BJ (cell line): ENCODE measurements around the gene PALD1. TPM values are rescaled to one million over a fixed set of nuclear protein-coding genes. Genes with fewer than 3 reads are reported as not detected.

Source experiments
- CTCF ChIA-PET: fragments of 350-600 bp; formaldehyde crosslinking; extraction: SDS; loops from one replicate; lab custom pipeline; 2021; ENCODE audit warnings: antibody characterized with exemption, inconsistent platforms; lab: Yijun Ruan, JAX
- POLR2A ChIA-PET: fragments of 300-600 bp; sonication (Branson Sonifier 250); formaldehyde crosslinking; extraction: SDS; loops from one replicate; lab custom pipeline; 2021; ENCODE audit warnings: antibody characterized with exemption; lab: Charles Lee
- DNase-seq: peaks from one replicate; pipeline ENCODE4 v3.0.0-alpha.2; 2011; ENCODE audit warnings: low read depth
- H3K27me3 ChIP-seq: 2 replicates; pipeline ENCODE4 v1.6.0; 2011; ENCODE audit warnings: low read length; ENCODE audit not compliant: control insufficient read depth, insufficient read depth
- H3K36me3 ChIP-seq: 2 replicates; pipeline ENCODE4 v1.5.1; 2011; ENCODE audit warnings: low read length; ENCODE audit not compliant: control insufficient read depth, insufficient read depth
- H3K4me3 ChIP-seq: 2 replicates; pipeline ENCODE4 v1.5.1; 2011; ENCODE audit warnings: low read depth, mild to moderate bottlenecking, control low read depth, low read length
- CTCF ChIP-seq: IDR thresholded peaks from 2 replicates; pipeline ENCODE4 v1.5.1; 2011; ENCODE audit warnings: low read depth, mild to moderate bottlenecking, control low read depth, inconsistent platforms, low read length, moderate library complexity; ENCODE audit not compliant: insufficient read depth
- polyA plus RNA-seq: library from polyadenylated mRNA; depleted of rRNA; stranded (reverse); fragments of >200 nt; gene quantifications from 2 replicates; pipeline ENCODE4 v1.2.3, GENCODE V29; 2011

Gene PALD1
- polyA plus RNA-seq, 1 experiment, result 0.10 TPM

DNA sequence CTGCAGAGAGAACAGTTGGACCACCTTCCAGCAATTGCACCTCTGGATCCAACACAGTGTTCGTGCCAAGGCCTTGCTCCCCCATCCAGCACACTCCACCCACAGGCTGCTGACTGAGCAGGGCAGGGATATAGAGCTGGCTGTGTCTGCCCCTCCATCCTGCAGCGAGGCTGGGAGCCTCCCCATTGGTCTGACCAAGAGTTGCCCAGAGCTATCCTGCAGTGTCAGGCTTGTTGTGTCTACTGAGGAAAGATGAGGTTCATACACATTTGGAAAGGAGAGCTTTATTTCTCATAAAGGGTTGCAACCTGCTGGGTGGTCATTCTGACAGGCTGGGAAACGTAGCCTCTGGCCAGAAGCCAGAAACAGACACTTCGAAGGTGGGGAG lies 96.9 kb downstream of the PALD1 start:
- CTCF ChIA-PET, result interaction anchor here (1.2 to 1.4 kb wide), 2 partner anchors 16 to 24 kb away, joined by 3 to 9 read pairs; no protein-coding TSS in a partner anchor
- Histone ChIP-seq H3K36me3 (no peaks in the 10 kb centered on the region), H3K27me3 (peaks cover 5% of the 10 kb centered on the region; the same call in 1 of the 2 replicates), H3K4me3 (no peak overlapping the region)
- TF ChIP-seq CTCF, result no peak
- POLR2A ChIA-PET, result no interaction called here
- no peak for DNase-seq

DNA sequence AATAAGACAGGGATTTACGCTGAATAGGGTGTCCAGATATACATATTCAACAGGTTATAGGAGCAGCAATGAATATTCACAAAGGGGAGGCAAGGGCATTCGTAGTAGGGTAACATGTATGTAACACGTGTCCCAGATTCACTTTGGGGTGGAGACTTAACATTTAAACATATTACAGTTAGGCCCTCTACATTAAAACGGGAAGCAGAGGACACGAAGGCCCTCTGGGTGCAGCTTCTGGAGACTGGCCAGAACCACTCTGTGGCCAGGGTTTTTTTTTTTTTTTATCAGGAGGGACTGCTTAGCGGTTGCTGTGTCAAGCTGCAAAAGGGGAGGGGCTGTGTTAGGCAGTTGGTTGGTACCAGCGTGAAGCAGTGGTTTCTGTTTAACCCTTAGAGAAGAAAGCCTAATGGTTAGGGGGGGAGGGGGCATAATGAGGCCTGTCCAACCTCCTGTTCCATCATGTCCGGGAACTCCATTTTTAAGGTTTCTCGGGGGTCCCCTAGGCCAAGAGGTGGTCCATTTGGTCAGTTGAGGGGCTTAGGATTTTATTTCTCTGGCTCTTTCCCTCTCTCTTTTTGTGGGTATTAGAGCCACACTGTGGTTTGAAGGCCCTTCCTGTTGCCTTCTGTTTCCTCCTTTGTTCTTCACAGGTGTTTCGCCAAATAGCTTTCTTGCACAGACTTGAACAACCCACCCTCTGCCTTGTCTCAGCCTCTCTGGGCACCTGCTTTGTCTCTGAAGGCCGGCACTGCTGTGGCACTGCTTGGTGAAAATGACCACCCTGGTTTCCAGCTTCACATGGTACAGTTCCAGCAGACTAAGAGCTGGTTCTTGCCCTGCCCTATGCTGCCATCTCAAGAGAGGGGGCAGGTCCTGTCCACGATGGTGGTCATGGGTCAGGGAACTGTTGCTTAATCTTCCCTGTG lies 97.6 kb downstream of the PALD1 start:
- ChIA-PET CTCF (interaction anchor here (1.2 to 1.4 kb wide), 2 partner anchors 16 to 25 kb away, joined by 3 to 9 read pairs; no protein-coding TSS in a partner anchor), POLR2A (no interaction called here)
- TF ChIP-seq CTCF, result no peak
- Histone ChIP-seq H3K36me3 (no peaks in the 10 kb centered on the region), H3K27me3 (peaks cover 4% of the 10 kb centered on the region; the same call in 1 of the 2 replicates), H3K4me3 (no peak overlapping the region)
- DNase-seq, result no peak

DNA sequence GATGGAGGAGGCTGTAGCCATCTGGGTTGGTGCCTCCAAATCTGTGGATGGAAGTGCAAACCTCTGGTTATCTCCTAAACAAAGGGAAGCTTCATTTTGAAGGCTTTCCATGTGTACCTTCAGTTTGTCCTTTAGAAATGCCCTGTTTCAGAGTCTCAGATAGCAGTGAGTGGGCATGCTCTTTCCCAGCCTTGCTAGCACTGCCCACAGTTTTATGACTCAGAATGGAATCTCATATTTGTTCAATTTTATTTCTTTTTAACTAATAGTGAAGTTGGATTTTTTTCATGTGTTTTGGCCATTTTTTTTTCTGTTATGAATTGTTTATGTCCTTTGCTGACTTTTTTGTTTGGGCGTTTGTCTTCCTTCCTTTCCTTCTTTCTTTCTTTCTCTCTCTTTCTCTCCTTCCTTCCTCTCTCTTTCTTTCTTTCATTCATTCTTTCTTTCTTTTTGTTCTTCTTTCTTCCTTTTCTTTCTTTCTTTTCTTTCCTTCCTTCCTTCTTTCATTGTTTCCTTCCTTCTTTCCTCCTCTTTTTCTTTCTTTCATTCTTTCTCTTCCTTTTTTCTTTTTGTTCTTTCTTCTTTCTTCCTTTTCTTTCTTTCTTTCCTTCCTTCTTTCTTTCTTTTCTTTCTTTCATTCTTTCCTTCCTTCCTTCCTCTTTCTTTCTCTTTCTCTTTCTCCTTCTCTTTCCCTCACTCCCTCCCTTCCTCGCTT lies 98.4 kb downstream of the PALD1 start:
- ChIA-PET CTCF (interaction anchor here (0.7 to 1.4 kb wide), 2 partner anchors 26 to 139 kb away, joined by 3 to 9 read pairs; no protein-coding TSS in a partner anchor), POLR2A (no interaction called here)
- Histone ChIP-seq H3K27me3 (peaks cover 4% of the 10 kb centered on the region; the same call in 1 of the 2 replicates), H3K4me3 (no peak overlapping the region), H3K36me3 (no peaks in the 10 kb centered on the region)
- no peak for TF ChIP-seq CTCF
- no peak for DNase-seq

DNA sequence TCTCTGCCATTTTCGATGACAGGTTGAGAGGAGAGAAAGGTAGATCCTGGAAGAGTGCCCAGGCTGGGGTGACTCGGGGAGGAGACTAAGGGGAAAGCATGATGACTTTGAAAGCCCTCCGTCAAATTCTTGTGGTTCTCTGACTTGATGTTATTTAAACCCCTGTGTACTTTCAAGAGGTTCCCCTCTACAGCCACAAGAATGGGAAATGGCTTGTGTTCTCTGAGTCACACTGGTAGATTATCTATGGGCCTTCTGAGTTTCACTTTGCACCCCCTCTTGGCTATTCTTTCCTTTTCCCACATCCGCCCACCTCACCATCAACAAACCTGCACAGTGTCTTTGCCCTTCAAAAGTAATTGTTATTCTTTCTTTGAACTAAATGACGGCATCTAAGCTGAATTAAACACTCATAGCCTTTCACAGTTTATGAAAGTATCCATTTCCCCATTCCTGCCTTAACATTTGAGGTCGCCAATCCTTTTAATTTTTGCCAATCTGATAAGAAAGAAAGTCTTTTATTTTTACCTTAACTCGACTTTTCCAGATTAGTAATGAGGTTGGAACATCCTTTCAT lies 99.9 kb downstream of the PALD1 start:
- POLR2A ChIA-PET, result no interaction called here
- CTCF ChIA-PET, result no interaction called here
- Histone ChIP-seq H3K36me3 (no peaks in the 10 kb centered on the region), H3K4me3 (no peak overlapping the region), H3K27me3 (peaks cover 5% of the 10 kb centered on the region; the same call in 1 of the 2 replicates)
- no peak for DNase-seq
- TF ChIP-seq CTCF, result no peak
